Liver (tissue), 9 donors: ENCODE measurements around the gene POU2AF3. TPM values are rescaled to one million over a fixed set of nuclear protein-coding genes. Genes with fewer than 3 reads are reported as not detected.

Experiments used
- DNase-seq: peaks from one replicate; pipeline ENCODE4 v3.0.0-alpha.2; 2017; ENCODE audit warnings: low spot score
- H3K27ac ChIP-seq, 2 donors: one replicate each; pipeline ENCODE4 v1.7.0; 2013; ENCODE audit warnings: inconsistent platforms in 2 of 2, low read length in 2 of 2, control low read depth in 1 of 2, low read depth in 1 of 2, mild to moderate bottlenecking in 1 of 2
- H3K27me3 ChIP-seq, 4 donors: one replicate each; pipeline versions ENCODE4 v1.6.1 to v1.7.0; 2013; ENCODE audit warnings: low read length in 3 of 4, inconsistent platforms in 1 of 4, mild to moderate bottlenecking in 1 of 4, moderate library complexity in 1 of 4; ENCODE audit not compliant: control insufficient read depth in 4 of 4, insufficient read depth in 4 of 4
- H3K36me3 ChIP-seq, 4 donors: one replicate each; pipeline versions ENCODE4 v1.6.1 to v1.7.0; 2013; ENCODE audit warnings: low read length in 3 of 4, mild to moderate bottlenecking in 3 of 4, low read depth in 1 of 4, moderate library complexity in 1 of 4; ENCODE audit not compliant: control insufficient read depth in 4 of 4, insufficient read depth in 3 of 4
- H3K4me1 ChIP-seq, 4 donors: one replicate each; pipeline versions ENCODE4 v1.6.1 to v1.7.0; 2013; ENCODE audit warnings: low read length in 3 of 4, mild to moderate bottlenecking in 3 of 4, moderate library complexity in 1 of 4; ENCODE audit not compliant: control insufficient read depth in 4 of 4, insufficient read depth in 4 of 4
- H3K4me3 ChIP-seq, 3 donors: one replicate each; pipeline versions ENCODE4 v1.6.1 to v1.7.0; 2013; ENCODE audit warnings: low read length in 3 of 3, control low read depth in 1 of 3, low read depth in 1 of 3, mild to moderate bottlenecking in 1 of 3
- H3K9ac ChIP-seq, 2 donors: one replicate each; pipeline ENCODE4 v1.7.0; 2013; ENCODE audit warnings: low read length in 2 of 2, mild to moderate bottlenecking in 2 of 2, moderate library complexity in 2 of 2, control low read depth in 1 of 2, low read depth in 1 of 2
- H3K9me3 ChIP-seq, 4 donors: one replicate each; pipeline versions ENCODE4 v1.6.1 to v1.7.0; 2013; ENCODE audit warnings: low read length in 3 of 4; ENCODE audit not compliant: control insufficient read depth in 4 of 4
- EGR1 ChIP-seq, 2 donors: IDR thresholded peaks; 2 replicates each; pipeline ENCODE4 v1.6.1; 2016 to 2018; ENCODE audit warnings: antibody characterized with exemption in 2 of 2, low read depth in 2 of 2
- FOXA1 ChIP-seq: IDR thresholded peaks from 2 replicates; pipeline ENCODE4 v1.6.1; 2016; ENCODE audit warnings: antibody characterized with exemption
- FOXA2 ChIP-seq: IDR thresholded peaks from 2 replicates; pipeline ENCODE4 v1.6.1; 2016; ENCODE audit warnings: antibody characterized with exemption
- GABPA ChIP-seq, 2 donors: IDR thresholded peaks in 1 of 2; conservative IDR thresholded peaks in 1 of 2; 2 replicates each; pipeline ENCODE4 v1.6.1; 2016; ENCODE audit warnings: antibody characterized with exemption in 2 of 2, mild to moderate bottlenecking in 1 of 2, moderate library complexity in 1 of 2
- HNF4A ChIP-seq, 2 donors: conservative IDR thresholded peaks; 2 replicates each; pipeline ENCODE4 v1.6.1; 2016; ENCODE audit warnings: antibody characterized with exemption in 2 of 2, mild to moderate bottlenecking in 2 of 2
- HNF4G ChIP-seq: IDR thresholded peaks from 2 replicates; pipeline ENCODE4 v1.6.1; 2016; ENCODE audit warnings: antibody characterized with exemption
- JUND ChIP-seq, 2 donors: IDR thresholded peaks; 2 replicates each; pipeline ENCODE4 v1.6.1; 2016; ENCODE audit warnings: antibody characterized with exemption in 2 of 2
- NR2F2 ChIP-seq: IDR thresholded peaks from 2 replicates; pipeline ENCODE4 v1.6.1; 2016; ENCODE audit warnings: antibody characterized with exemption
- RAD21 ChIP-seq, 2 donors: IDR thresholded peaks; 2 replicates each; pipeline ENCODE4 v1.6.1; 2016; ENCODE audit warnings: antibody characterized with exemption in 2 of 2, mild to moderate bottlenecking in 2 of 2
- RXRA ChIP-seq, 2 donors: IDR thresholded peaks; 2 replicates each; pipeline ENCODE4 v1.6.1; 2017 to 2018; ENCODE audit warnings: antibody characterized with exemption in 2 of 2, mild to moderate bottlenecking in 1 of 2
- SP1 ChIP-seq: IDR thresholded peaks from 2 replicates; pipeline ENCODE4 v1.6.1; 2018; ENCODE audit warnings: antibody characterized with exemption, mild to moderate bottlenecking
- TAF1 ChIP-seq: conservative IDR thresholded peaks from 2 replicates; pipeline ENCODE4 v1.6.1; 2016; ENCODE audit warnings: antibody characterized with exemption, mild to moderate bottlenecking
- YY1 ChIP-seq: IDR thresholded peaks from 2 replicates; pipeline ENCODE4 v1.6.1; 2016; ENCODE audit warnings: antibody characterized with exemption, mild to moderate bottlenecking
- WGBS: extraction: QIAGEN DNeasy Blood & Tissue Kit; methylation state at CpG from one replicate; pipeline ENCODE4 v1.1.7; 2013; 5-methylcytosine and 5-hydroxymethylcytosine counted together
- polyA plus RNA-seq, 2 donors: library from polyadenylated mRNA; stranded (reverse) in 1 of 2; unstranded in 1 of 2; fragments of 200-250 nt in 1 of 2; fragments of >200 nt in 1 of 2; fragmentation: Nextera tagmentation in 1 of 2; extraction: Ambion mirVana in 1 of 2; gene quantifications; one replicate each; pipeline versions ENCODE4 v1.2.1 to v1.2.3, GENCODE V29; 2013 to 2015
- total RNA-seq, 2 donors: library from RNA; depleted of rRNA; stranded (reverse); fragments of >200 nt; gene quantifications; one replicate each; pipeline ENCODE4 v1.2.3, GENCODE V29; 2014
- TF ChIP-seq, protein P1 (sequence below): IDR thresholded peaks from 2 replicates; pipeline ENCODE4 v1.6.1; 2016; ENCODE audit warnings: antibody characterized with exemption, mild to moderate bottlenecking
- TF ChIP-seq, protein P2 (sequence below): IDR thresholded peaks from 2 replicates; pipeline ENCODE4 v1.6.1; 2016; ENCODE audit warnings: antibody characterized with exemption
- TF ChIP-seq, protein P3 (sequence below): fragments of 150-350 bp; IDR thresholded peaks from 2 replicates; pipeline ENCODE4 v1.5.1; 2017; ENCODE audit warnings: improper control_type of control experiment, low read depth, low read length; ENCODE audit not compliant: missing input control
- TF ChIP-seq, protein P4 (sequence below): IDR thresholded peaks from 2 replicates; pipeline ENCODE4 v1.6.1; 2016; ENCODE audit warnings: antibody characterized with exemption
- TF ChIP-seq, protein P5 (sequence below): IDR thresholded peaks from 2 replicates; pipeline ENCODE4 v1.6.1; 2016; ENCODE audit warnings: antibody characterized with exemption
- donor health status: healthy.
- donor health status: healthy.
- donor health status: healthy.
- donor health status: healthy.
- donor health status: healthy.

POU2AF3 gene
- total and polyA plus RNA-seq, 4 donors, result 0.17 to 0.68 (median 0.49) TPM

DNA sequence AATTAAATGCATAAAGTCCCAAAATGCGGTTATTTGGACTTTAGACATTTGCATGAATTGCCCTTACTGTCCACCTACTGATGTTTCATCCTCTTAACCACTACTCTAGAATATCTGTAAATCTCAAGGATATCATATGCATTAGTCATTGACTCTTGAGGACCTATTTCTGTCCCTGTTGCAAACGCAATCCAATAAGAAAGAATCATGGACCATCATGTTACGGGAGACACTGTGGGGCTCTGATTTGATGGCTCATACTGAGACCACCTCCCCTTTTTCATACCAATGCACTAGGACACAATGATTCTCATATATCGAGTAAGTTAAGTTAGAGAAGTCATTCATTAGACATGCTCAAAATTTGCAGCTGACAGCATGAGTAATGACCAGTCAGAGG is 38.5 kb upstream of the POU2AF3 start:
- TF ChIP-seq GABPA (IDR thresholded peaks at IDR 0.05 in 1 of 2, conservative IDR thresholded peaks at IDR 0.05 in 1 of 2) (no peak), RXRA (IDR thresholded peaks at IDR 0.05) (no peak), HNF4G (no peak), SP1 (no peak), FOXA1 (no peak), YY1 (no peak), TAF1 (no peak), JUND (IDR thresholded peaks at IDR 0.05) (no peak)
- TF ChIP-seq, protein P1, sequence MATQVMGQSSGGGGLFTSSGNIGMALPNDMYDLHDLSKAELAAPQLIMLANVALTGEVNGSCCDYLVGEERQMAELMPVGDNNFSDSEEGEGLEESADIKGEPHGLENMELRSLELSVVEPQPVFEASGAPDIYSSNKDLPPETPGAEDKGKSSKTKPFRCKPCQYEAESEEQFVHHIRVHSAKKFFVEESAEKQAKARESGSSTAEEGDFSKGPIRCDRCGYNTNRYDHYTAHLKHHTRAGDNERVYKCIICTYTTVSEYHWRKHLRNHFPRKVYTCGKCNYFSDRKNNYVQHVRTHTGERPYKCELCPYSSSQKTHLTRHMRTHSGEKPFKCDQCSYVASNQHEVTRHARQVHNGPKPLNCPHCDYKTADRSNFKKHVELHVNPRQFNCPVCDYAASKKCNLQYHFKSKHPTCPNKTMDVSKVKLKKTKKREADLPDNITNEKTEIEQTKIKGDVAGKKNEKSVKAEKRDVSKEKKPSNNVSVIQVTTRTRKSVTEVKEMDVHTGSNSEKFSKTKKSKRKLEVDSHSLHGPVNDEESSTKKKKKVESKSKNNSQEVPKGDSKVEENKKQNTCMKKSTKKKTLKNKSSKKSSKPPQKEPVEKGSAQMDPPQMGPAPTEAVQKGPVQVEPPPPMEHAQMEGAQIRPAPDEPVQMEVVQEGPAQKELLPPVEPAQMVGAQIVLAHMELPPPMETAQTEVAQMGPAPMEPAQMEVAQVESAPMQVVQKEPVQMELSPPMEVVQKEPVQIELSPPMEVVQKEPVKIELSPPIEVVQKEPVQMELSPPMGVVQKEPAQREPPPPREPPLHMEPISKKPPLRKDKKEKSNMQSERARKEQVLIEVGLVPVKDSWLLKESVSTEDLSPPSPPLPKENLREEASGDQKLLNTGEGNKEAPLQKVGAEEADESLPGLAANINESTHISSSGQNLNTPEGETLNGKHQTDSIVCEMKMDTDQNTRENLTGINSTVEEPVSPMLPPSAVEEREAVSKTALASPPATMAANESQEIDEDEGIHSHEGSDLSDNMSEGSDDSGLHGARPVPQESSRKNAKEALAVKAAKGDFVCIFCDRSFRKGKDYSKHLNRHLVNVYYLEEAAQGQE, result no peak
- TF ChIP-seq, protein P2, sequence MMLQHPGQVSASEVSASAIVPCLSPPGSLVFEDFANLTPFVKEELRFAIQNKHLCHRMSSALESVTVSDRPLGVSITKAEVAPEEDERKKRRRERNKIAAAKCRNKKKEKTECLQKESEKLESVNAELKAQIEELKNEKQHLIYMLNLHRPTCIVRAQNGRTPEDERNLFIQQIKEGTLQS, result no peak
- TF ChIP-seq, protein P3, sequence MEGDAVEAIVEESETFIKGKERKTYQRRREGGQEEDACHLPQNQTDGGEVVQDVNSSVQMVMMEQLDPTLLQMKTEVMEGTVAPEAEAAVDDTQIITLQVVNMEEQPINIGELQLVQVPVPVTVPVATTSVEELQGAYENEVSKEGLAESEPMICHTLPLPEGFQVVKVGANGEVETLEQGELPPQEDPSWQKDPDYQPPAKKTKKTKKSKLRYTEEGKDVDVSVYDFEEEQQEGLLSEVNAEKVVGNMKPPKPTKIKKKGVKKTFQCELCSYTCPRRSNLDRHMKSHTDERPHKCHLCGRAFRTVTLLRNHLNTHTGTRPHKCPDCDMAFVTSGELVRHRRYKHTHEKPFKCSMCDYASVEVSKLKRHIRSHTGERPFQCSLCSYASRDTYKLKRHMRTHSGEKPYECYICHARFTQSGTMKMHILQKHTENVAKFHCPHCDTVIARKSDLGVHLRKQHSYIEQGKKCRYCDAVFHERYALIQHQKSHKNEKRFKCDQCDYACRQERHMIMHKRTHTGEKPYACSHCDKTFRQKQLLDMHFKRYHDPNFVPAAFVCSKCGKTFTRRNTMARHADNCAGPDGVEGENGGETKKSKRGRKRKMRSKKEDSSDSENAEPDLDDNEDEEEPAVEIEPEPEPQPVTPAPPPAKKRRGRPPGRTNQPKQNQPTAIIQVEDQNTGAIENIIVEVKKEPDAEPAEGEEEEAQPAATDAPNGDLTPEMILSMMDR, result no peak
- Histone ChIP-seq H3K4me3 (no peak overlapping the region), H3K27me3 (no peaks in the 10 kb centered on the region), H3K27ac (no peak overlapping the region), H3K36me3 (no peaks in the 10 kb centered on the region), H3K4me1 (no peaks in the 10 kb centered on the region), H3K9me3 (no peaks in the 10 kb centered on the region), H3K9ac (no peak overlapping the region)
- WGBS, result 89% methylated on average over 4 of the region's 4 CpGs
- DNase-seq, result no peak

DNA sequence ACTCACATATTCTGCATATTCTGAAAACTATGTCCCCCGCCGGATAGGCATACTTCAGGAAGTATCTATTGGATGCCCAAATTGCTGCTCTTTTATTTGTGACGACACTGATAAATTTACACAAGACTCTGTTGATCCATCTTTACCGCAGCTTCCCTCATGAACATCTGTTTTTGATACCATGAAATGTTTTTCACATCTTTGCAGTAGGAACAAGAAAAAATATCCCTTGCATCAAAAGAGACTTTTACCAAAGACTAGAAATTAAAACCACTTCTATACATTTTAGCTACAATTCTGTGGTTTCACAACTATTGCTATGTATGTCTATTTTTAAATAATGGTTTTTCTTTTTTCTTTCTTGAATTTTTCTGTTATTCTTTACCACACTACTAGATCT is 37.5 kb upstream of the POU2AF3 start:
- Histone ChIP-seq H3K4me3 (no peak overlapping the region), H3K27ac (no peak overlapping the region), H3K27me3 (no peaks in the 10 kb centered on the region), H3K4me1 (no peaks in the 10 kb centered on the region), H3K9ac (no peak overlapping the region), H3K9me3 (no peaks in the 10 kb centered on the region), H3K36me3 (no peaks in the 10 kb centered on the region)
- TF ChIP-seq, protein P4, sequence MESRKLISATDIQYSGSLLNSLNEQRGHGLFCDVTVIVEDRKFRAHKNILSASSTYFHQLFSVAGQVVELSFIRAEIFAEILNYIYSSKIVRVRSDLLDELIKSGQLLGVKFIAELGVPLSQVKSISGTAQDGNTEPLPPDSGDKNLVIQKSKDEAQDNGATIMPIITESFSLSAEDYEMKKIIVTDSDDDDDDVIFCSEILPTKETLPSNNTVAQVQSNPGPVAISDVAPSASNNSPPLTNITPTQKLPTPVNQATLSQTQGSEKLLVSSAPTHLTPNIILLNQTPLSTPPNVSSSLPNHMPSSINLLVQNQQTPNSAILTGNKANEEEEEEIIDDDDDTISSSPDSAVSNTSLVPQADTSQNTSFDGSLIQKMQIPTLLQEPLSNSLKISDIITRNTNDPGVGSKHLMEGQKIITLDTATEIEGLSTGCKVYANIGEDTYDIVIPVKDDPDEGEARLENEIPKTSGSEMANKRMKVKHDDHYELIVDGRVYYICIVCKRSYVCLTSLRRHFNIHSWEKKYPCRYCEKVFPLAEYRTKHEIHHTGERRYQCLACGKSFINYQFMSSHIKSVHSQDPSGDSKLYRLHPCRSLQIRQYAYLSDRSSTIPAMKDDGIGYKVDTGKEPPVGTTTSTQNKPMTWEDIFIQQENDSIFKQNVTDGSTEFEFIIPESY, result no peak
- TF ChIP-seq, protein P5, sequence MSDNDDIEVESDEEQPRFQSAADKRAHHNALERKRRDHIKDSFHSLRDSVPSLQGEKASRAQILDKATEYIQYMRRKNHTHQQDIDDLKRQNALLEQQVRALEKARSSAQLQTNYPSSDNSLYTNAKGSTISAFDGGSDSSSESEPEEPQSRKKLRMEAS, result no peak
- TF ChIP-seq, protein P2, result no peak
- no peak for TF ChIP-seq FOXA2
- TF ChIP-seq, protein P1, result no peak
- no peak for TF ChIP-seq FOXA1
- TF ChIP-seq NR2F2, result no peak
- no peak for TF ChIP-seq YY1
- TF ChIP-seq, protein P3, result no peak
- TF ChIP-seq GABPA (IDR thresholded peaks at IDR 0.05 in 1 of 2, conservative IDR thresholded peaks at IDR 0.05 in 1 of 2), result no peak
- no peak for TF ChIP-seq TAF1
- no peak for TF ChIP-seq HNF4A (conservative IDR thresholded peaks at IDR 0.05)
- no peak for TF ChIP-seq EGR1 (IDR thresholded peaks at IDR 0.05; ENCODE audit: low read depth in 2 of 2)
- TF ChIP-seq SP1, result no peak
- TF ChIP-seq RAD21 (IDR thresholded peaks at IDR 0.05), result no peak
- TF ChIP-seq RXRA (IDR thresholded peaks at IDR 0.05), result no peak
- TF ChIP-seq JUND (IDR thresholded peaks at IDR 0.05), result no peak
- WGBS, result 88% methylated on average over 4 of the region's 4 CpGs
- DNase-seq, result no peak
